Colonic mucosa (tissue), 4 donors: Measurements from ENCODE around the gene LRRFIP1. TPM values are rescaled to one million over a fixed set of nuclear protein-coding genes. Genes with fewer than 3 reads are reported as not detected.

Source experiments
- DNase-seq: peaks from one replicate; pipeline ENCODE4 v3.0.0-alpha.2; 2020
- H3K27ac ChIP-seq: fragments of 200-600 bp; one replicate; pipeline ENCODE4 v1.8.0; 2021
- H3K27me3 ChIP-seq: fragments of 200-600 bp; one replicate; pipeline ENCODE4 v1.8.0; 2021
- H3K36me3 ChIP-seq: fragments of 200-600 bp; one replicate; pipeline ENCODE4 v1.8.0; 2021
- H3K4me1 ChIP-seq: fragments of 200-600 bp; one replicate; pipeline ENCODE4 v1.8.0; 2021; ENCODE audit warnings: mild to moderate bottlenecking
- H3K4me3 ChIP-seq: fragments of 200-600 bp; one replicate; pipeline ENCODE4 v1.8.0; 2021
- H3K9ac ChIP-seq, 2 donors: one replicate each; pipeline ENCODE4 v1.7.0; 2013; ENCODE audit warnings: control low read depth in 2 of 2, low read depth in 2 of 2, low read length in 2 of 2
- H3K9me3 ChIP-seq: fragments of 200-600 bp; one replicate; pipeline ENCODE4 v1.8.0; 2021
- CTCF ChIP-seq: fragments of 200-600 bp; IDR thresholded peaks from one replicate; pipeline ENCODE4 v1.8.0; 2022; ENCODE audit warnings: antibody characterized with exemption, mild to moderate bottlenecking
- intact Hi-C: fragments of 100-400 bp; cut with DNase I; formaldehyde crosslinking; loops from one replicate; pipeline ENCODE4 v1.14.1; 2022
- total RNA-seq, 2 donors: library from RNA; stranded (reverse); fragmentation: NEBNext Ultra II Directional in 1 of 2; extraction: Animal tissue kit (Norgen Biotek cat#: 25700) in 1 of 2; gene quantifications; one replicate each; pipeline ENCODE4 v1.2.1, GENCODE V29; 2021
- donor health status: healthy.
- donor health status: DM: no; HTN: no; CAD: no.
- donor health status: DM: no; HTN: no; CAD: no.

LRRFIP1 gene
- total RNA-seq, 2 donors from 2014 or later = 114 to 133 TPM

DNA sequence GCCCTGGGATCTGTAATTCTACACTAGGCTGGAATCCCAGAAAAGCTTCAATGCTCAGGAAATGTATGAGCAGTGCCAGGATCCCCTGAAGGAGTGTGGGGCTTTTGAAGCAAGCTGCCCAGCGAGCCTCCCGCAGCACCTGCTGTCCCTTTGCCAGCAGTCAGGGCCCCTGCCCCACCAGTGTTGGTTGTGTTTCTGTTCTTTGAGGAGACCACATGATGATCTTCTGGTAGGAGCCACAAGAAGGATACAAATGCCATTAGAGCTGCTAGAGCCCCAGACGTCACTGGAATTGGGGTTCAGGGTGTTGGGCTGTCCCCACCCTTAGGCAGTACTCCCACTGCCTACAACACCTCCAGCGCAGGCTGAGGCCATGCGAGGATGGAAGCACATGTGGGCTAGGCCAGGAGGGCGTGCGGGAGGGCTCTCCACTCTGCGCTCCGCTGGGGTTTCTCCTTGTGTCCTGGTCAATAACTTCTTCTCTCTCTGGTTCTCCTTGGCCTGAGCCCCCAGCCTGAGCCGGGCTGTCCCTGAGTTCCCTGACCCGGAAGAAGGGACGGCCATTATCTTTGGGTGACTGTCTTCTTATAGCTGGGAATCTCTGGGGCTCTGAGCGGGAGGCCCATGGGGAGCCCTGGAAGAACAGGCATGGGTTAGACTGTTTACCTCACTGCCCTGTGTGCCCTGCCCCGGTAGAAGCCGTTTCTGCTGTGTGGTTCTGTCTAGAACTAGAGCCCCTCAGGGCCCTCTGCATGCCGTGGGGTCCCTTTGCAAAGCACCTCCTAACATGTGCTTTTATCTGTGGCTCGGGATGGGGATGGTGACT lies 73.9 kb downstream of the LRRFIP1 start:
- Histone ChIP-seq H3K36me3 (no peaks in the 10 kb centered on the region), H3K4me1 (peaks cover 38% of the 10 kb centered on the region), H3K27me3 (no peaks in the 10 kb centered on the region), H3K27ac (peak overlapping the region; percentile 56), H3K4me3 (no peak overlapping the region), H3K9ac (peak overlapping the region; percentile 19 to 56), H3K9me3 (no peaks in the 10 kb centered on the region)
- intact Hi-C loops = no loop called here
- DNase-seq = no peak
- TF ChIP-seq CTCF = no peak

DNA sequence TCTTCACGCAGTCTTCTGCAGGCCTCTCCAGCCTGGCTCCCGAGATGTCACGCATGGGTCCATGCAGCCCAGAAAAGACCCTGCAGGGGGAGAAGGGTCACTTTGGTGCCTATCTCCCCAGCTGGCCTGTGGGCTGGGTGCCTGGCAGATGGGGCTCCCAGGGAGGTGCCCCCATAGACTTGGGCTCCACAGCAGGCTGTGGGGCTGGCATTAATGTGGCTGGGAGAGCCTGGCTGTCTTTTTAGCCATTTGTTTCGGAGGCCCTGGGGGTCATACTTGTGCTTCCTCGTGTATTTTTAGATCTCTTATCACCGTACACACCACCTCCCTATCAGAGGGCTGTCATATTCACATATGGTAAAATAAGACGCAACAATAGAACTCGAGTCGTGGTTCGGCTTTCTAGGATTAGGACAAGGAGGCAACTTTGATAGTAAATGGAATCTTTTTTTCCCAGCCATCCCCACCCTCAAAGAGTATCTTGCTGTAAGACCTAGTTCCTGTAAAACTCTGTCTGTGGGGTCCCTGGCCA lies 74.5 kb downstream of the LRRFIP1 start:
- H3K4me3 ChIP-seq = no peak overlapping the region
- intact Hi-C loops = no loop called here
- DNase-seq = no peak
- no peak for TF ChIP-seq CTCF
- H3K27me3 ChIP-seq = no peaks in the 10 kb centered on the region
- H3K4me1 ChIP-seq = peaks cover 38% of the 10 kb centered on the region
- no peaks in the 10 kb centered on the region for H3K9me3 ChIP-seq
- H3K27ac ChIP-seq = peak overlapping the region; percentile 56
- no peaks in the 10 kb centered on the region for H3K36me3 ChIP-seq
- H3K9ac ChIP-seq = peak overlapping the region in 1 of 2 donors; percentile 44

DNA sequence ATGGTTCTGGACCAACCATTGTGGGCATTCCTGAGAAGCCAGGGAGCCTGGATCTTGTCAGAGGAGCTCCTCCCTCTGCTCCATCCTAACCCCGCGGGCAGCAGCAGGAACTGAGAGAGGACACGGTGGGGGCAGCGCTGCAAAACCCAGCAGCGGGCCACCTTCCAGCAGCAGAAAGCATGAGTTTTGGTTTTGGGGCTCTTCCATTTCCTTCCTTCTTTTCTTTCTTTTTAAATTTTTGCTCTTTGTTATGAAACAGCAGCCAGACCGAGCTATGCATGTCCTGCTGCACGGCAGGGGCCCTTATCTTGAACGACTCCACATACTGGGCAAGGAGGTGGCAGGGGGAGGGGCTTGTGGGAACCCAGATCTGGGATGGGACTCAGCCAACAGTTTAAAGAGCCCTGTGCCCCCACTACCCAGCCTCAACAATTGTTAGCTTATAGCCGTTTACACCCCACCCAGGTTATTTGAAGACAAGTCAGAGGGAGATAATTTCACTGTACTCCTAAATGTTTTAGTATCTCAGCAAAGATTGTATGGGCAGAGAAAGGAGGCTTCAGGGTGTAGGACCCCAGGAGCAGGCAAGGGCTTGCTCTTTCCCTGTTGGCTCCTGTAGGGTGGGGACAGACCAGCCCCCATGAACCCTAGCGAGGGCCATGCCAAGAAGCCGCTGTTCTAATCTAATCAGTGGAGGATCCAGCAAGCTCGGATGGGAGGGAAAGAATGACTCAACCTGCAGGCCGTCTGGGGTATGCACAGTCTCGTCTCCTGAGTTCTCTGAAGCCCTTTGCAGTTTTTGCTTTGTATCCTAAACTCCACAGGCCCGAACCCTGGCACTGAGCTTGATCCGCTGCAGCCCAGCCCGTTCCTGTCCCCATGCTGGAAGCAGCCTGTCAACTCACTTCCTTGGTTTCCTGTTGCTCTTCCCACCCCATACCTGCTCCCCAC lies 75.3 kb downstream of the LRRFIP1 start:
- peak overlapping the region in 1 of 2 donors; percentile 44 for H3K9ac ChIP-seq
- peak overlapping the region; percentile 56 for H3K27ac ChIP-seq
- H3K27me3 ChIP-seq = no peaks in the 10 kb centered on the region
- no peaks in the 10 kb centered on the region for H3K9me3 ChIP-seq
- peak; percentile 16 for DNase-seq
- H3K4me3 ChIP-seq = no peak overlapping the region
- intact Hi-C loops = no loop called here
- no peaks in the 10 kb centered on the region for H3K36me3 ChIP-seq
- no peak for TF ChIP-seq CTCF
- peaks cover 32% of the 10 kb centered on the region for H3K4me1 ChIP-seq

DNA sequence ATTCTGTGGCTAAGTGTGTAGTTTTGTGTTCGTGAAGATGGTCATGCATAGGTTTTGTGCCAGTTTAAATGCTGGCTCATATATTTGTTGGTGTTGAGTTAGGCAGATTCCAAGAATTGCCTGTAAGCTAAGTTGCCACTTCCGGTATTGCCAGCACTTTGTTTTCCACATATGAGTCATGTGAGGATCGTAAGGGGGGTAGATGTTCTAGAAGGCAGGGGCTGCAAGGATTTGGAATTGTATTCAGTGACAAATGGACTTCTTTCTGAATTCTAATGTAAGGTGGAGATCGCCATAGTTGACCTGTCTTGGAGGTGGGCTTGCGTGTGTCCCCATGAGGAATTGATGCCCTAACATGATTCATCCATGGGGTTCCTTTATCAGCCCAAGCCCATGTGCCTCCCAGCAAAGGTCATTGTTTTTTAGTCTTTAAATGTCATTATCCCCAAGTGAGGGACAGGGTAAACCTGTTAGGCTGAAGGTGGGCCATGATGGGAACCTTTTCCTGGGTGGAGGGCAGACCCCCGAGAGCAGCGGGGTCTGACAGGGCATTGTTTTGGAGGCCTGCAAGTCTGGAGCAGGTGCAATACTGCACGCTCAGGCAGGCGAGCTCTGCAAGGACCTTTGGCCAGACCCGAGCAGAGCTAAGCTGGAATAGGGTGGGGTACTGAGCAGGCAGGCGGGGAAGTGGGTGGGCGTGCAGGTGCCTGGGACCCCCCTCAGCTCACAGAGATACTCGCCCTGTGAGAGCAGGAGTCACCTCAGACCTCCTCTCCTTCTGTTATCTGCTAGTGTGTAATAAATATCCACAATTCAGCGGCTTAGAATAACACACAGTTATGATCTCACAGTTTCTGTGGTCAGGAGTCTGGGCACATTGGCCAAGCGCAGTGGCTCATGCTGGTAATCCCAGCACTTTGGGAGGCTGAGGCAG lies 77.4 kb downstream of the LRRFIP1 start:
- no peaks in the 10 kb centered on the region for H3K27me3 ChIP-seq
- intact Hi-C loops = no loop called here
- H3K9ac ChIP-seq = no peak overlapping the region
- H3K27ac ChIP-seq = peak overlapping the region; percentile 9
- no peaks in the 10 kb centered on the region for H3K9me3 ChIP-seq
- no peak overlapping the region for H3K4me3 ChIP-seq
- no peak for DNase-seq
- H3K36me3 ChIP-seq = no peaks in the 10 kb centered on the region
- no peak for TF ChIP-seq CTCF
- peaks cover 27% of the 10 kb centered on the region for H3K4me1 ChIP-seq
